ENCODE results near the gene ZNF468. TPM values are rescaled to one million over a fixed set of nuclear protein-coding genes. Genes with fewer than 3 reads are reported as not detected.
"Not testable (repeated sequence)": the region's sequence is repeated elsewhere in the genome, so short reads cannot be mapped to it uniquely, and the experiment has no call there.

The ZNF468 gene
- polyA plus RNA-seq (ENCODE audit: insufficient read length in 4 of 4), result 10 to 100 TPM; 19.7 to 43.0 (median 37.5) TPM

DNA sequence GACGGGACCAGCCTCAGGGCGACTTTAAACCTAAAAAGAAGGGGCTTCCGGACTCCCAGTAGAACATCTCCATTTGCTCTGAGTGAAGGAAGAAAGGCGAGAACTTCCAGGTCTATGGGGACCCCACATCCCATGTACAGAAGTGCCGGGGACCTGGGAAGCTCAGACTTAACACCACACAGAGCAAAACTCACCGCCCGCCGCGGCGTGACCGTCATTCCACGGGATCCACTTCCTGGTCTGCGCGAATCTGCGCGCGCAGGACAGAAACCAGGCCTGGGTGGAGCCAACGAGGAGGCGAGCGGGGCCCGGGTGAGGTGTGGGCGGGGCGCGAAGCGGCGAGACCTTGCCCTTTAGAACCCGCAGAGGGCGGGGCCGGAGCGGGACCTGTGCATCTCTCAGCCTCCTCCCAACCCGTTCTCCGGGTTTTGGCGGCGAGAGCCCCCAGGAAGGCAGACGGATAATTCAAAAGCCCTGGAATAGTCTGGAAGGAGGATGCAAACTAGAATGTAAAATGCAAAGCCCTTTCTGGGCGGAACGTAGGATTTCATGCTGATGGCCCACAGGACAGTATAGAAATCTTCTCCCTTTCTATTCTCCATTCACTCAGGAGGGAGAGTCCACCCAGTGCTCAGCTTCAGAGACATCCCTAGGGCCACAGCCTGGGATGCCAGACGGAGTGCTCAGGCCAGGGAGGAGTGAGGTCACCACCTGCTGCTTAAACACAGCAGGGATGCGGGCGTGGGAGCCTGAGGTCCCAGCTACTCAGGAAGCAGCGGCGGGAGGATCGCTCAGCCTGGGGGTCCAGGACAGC, at the start of gene ZNF468:
ZNF468 (minus strand) TSS at position 242 of the 814 bp plus-strand sequence. CDS start 3,347 bp downstream, outside the sequence.
- peak; percentile 16 to 39 (median 32) for DNase-seq (ENCODE audit: low read depth in 4 of 4, low spot score in 3 of 4)

DNA sequence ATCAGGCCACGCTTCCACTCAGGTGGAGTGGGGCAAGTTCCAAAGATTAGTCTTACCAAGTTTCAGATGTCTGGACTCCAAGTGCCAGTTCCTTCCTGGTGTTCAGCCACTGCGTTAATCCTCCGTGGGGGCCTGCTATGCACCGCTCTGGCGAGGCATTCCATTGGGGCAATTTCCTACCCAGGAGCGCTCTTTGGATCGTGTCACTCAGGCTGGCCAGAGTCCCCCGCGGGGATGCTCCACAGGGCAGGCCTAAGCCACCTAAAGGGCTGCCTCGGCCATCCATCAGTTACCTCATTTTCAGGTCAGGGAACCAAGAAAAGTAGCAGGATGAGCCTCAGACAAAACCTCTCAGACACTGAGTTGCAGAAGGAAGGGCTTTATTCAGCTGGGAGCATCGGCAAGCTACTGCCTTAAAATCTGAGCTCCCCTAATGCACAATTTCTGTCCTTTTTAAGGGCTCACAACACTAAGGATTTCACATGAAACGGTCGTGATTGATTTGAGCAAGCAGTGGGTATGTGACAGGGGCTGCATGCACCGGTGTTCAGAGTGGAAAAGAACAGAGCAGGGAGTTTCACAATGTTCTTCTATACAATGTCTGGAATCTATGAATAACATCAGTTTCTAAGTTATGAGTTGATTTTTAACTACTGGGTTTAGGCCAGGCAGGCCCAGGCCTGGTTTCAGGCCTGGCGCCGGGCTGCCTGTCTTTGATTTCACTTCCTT, 46.8 kb upstream of the ZNF468 start:
- DNase-seq (ENCODE audit: low read depth in 4 of 4, low spot score in 3 of 4), result not testable (repeated sequence)

DNA sequence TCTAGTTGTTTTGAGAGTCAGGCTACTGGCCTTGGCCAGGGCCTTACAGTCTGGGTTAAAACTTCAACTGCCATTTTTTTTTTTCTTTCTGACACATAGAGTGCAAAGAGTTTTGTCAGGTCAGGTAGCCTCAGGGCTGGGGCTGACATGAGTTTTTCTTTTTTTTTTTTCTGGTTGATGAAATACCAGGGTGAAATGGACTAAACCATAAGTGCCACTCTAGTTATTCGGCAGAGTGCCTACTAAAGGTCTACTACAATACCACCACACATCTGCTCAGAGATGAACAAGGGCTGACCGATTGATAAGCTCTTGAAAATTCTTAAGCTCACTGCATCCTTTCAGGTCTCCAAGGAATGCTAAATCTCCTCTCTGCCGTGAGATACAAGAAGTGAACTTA, 44.4 kb upstream of the ZNF468 start:
- DNase-seq (ENCODE audit: low read depth in 4 of 4, low spot score in 3 of 4), result no peak

DNA sequence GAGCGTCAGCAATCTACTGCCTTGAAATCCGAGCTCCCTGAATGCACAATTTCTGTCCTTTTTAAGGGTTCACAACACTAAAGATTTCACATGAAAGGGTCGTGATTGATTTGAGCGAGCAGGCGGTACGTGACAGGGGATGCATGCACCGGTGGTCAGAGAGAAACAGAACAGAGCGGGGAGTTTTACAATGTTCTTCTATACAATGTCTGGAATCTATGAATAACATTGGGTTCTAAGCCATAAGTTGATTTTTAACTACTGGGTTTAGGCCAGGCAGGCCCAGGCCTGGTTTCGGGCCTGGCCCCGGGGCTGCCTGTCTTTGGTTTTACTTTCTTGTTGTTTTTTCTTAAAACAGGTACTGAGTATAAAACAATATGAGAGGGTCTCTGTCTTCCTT, 41.2 kb upstream of the ZNF468 start:
- not testable (repeated sequence) for DNase-seq (ENCODE audit: low read depth in 4 of 4, low spot score in 3 of 4)

DNA sequence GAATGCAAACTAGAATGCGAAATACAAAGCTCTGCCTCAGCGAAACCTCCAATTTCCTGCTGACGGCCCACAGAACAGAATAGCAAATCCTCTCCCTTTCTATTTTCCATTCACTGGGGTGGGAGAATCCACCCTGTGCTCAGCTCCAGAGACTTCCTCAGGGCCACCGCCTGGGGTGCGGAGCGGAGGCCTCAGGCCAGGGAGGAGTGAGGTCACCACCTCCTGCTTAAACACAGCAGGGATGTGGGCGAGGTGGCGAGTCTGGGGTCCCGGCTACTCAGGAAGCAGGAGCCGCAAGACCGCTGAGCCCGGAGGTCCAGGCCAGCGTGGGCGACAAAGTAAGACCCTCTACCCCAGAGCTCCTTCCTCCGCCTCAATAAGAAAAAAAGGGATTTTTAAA, 40.7 kb upstream of the ZNF468 start:
- no peak for DNase-seq (ENCODE audit: low read depth in 4 of 4, low spot score in 3 of 4)

DNA sequence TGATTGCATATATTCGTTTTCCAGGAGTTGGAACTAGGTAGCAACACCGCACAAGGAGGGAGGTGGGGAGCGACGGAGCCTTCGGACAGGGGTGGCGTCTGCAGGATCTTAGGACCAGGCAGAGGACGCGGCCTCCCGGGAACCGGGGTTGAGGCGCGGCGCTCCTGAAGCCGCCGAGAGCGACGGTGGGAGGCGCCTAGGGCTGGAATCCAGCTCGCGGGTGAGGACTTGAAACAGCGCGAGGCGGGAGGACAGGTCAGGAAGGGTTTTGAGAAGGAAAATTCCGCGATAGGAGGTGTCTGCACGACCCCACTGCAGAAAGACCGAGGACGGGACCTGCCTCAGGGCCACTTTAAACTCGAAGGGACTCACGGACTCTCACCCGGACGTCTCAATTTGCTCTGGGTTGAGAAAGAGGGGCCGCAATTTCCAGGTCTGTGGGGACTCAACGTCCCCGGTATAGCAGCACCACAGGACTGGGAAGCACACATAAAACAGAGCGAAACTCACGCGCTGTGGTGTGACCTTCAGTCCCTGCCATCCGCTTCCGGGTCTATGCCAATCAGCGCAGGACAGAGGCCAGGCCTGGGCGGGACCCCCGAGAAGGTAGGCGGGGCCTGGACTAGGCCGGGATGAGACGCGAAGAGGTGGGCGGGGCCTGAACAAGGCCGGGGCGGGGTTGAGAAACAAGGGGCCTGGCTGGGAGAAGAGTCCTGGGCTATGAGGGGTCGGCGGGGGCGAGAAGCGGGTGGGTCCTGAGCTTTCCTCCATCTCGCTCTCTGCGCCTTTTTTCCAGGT, 39.9 kb upstream of the ZNF468 start, which contains the start of gene ZNF320:
ZNF320 (minus strand) TSS at position 498 of the 798 bp plus-strand sequence. CDS start 7,380 bp downstream, outside the sequence.
- peak; percentile 86 to 92 (median 88) for DNase-seq (ENCODE audit: low read depth in 4 of 4, low spot score in 3 of 4)

DNA sequence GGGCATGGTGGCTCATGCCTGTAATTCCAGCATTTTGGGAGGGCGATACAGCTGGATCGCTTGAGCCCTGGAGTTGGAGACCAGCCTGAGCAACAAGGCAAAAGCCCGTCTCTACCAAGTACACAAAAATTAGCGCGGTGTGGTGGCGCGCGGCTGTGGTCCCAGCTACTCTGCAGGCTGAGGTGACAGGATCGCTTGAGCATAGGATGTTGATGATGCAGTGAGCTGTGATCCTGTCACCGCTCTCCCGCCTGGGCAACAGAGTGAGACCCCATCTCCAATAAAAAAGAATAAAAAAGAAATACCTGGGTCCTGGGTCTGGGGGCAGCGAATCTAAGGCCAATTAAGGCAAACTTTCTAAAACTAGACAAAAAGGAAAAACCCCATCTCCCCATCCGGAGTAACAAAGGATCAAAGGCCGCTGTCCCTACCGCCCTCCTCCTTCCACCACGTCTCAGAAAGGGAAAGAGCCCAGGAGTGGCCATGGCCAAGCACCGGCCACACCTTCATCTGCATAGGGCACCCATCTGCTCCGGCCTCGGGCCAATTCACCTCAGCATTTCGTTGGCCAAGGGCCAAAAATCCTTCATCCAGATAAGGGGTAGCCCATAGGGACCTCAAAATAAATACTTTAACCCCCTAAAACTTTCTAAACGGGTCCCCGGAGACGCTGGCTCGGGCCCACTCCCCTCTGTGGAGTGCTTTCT, 39.2 kb upstream of the ZNF468 start:
- DNase-seq (ENCODE audit: low read depth in 4 of 4, low spot score in 3 of 4), result peak in 1 of 4 donors; percentile 21

DNA sequence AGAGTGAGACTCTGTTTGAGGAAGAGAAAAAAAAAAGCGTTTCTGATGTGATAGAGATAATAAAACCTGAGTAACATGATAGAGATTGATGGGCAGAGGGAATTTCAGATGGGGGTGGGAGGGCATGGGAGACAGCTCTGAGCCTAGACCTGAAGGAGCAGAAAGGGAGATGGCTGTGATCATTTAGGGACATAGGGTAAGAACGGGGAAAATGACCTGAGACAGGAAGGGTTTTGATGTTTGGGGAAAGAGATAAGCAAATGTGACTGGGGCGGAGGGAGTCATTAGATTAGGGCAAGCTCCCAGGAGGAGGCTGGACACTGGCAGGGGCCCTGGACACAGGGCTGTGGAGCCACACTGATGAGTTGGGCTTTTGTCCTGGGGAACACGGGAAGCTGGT, 33.9 kb upstream of the ZNF468 start:
- no peak for DNase-seq (ENCODE audit: low read depth in 4 of 4, low spot score in 3 of 4)

DNA sequence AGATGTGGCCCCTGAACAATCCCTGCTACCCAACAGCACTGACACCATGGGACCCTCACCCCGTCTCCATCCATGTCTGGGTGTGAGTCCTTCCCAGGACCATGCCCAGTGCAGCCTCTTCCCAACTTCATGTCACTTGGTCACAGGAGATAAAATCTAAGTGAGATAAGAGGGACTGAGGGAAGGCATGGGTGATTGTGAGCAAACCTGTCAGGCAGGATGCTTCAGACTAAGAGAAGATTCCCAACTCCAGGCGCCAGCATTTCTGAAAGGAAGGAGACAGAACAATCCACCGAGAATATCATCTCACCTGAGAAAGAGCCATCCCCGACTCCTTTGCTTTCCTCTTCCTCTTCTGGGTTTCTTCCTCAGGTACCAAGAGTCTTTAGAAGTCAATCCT, 32.5 kb upstream of the ZNF468 start:
- DNase-seq (ENCODE audit: low read depth in 4 of 4, low spot score in 3 of 4), result no peak

DNA sequence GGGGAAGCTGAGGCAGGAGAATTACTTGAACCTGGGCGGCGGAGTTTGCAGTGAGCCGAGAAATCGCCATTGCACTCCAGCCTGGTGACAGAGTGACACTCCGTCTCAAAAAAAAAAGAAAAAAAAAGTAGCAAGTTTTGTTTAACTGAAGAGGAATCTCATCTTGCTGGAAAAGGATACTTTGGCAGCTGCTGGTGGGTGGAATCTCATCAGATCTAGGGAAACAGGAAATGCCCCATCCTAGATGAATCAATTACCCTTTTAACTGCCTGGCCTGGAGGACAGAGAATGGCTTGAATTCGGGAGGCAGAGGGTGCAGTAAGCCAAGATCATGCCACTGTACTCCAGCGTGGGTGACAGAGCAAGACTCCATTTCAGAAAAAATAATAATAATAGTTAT, 31.7 kb upstream of the ZNF468 start:
- no peak for DNase-seq (ENCODE audit: low read depth in 4 of 4, low spot score in 3 of 4)

DNA sequence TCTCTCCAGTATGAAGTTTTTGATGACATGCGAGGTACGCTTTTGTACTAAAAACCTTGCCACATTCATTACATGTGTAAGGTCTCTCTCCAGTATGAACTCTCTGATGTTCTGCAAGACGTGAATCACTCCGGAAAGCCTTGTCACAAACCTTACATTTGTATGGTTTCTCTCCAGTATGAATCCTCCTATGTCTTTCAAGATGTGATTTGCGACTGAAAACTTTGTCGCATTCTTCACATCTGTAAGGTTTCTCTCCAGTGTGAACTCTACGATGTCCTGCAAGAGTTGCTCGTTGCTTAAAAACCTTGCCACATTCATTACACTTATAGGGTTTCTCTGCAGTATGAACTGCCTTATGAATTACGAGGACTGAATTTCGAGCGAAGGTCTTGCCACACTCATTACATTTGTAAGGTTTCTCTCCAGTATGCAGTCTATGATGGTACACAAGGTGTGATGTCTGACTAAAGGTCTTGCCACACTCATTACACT, 23.5 kb upstream of the ZNF468 start:
- DNase-seq (ENCODE audit: low read depth in 4 of 4, low spot score in 3 of 4), result no peak

DNA sequence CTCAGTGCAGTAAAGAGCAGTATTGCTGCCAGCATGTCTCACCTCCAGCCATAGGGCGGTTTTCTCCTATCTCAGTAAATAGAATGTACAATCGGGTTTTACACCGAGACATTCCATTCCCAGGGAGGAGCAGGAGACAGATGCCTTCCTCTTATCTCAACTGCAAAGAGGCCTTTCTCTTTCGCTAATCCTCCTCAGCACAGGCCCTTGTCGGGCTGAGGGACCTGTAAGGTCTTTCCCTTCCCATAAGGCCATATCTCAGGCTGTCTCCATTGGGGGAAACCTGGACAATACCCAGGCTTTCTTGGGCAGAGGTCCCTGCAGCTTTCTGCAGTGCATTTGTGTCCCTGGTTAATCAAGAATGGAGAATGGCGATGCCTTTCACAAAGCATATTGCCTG, 15.6 kb upstream of the ZNF468 start:
- DNase-seq (ENCODE audit: low read depth in 4 of 4, low spot score in 3 of 4), result not testable (repeated sequence)

DNA sequence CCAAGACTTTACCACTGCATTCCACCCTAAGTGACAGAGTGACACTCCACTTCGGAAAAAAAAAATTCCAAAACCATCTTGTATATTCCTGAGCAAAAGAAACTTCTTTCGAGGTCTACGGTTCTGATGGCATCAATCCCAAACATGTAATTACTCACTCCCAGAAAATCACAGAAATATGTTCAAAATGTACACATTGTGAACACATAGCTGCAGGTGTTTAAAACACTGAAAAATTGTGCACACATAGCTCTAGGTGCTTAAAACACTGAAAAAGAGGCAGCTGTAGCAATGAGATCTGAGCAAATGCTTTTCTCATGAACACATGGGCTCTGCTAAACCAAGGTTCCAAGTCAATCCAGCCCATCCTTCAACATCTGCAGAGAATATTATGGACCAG, 14.0 kb upstream of the ZNF468 start:
- no peak for DNase-seq (ENCODE audit: low read depth in 4 of 4, low spot score in 3 of 4)

DNA sequence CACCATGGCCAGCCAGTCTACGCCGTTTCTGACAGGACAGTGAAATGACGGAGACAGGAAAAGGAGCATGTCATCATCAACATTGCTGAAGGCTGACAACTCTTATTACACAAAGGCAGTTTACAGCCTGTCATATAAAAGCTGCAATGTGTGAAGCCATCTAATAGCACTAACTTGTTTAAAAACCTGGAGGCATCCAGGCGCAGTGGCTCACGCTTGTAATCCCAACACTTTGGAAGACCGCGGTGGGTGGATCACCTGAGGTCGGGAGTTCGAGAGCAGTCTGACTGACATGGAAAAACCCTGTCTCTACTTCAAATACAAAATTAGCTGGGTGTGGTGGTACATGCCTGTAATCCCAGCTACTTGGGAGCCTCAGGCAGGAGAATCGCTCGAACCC, 10.6 kb upstream of the ZNF468 start:
- DNase-seq (ENCODE audit: low read depth in 4 of 4, low spot score in 3 of 4), result not testable (repeated sequence)

DNA sequence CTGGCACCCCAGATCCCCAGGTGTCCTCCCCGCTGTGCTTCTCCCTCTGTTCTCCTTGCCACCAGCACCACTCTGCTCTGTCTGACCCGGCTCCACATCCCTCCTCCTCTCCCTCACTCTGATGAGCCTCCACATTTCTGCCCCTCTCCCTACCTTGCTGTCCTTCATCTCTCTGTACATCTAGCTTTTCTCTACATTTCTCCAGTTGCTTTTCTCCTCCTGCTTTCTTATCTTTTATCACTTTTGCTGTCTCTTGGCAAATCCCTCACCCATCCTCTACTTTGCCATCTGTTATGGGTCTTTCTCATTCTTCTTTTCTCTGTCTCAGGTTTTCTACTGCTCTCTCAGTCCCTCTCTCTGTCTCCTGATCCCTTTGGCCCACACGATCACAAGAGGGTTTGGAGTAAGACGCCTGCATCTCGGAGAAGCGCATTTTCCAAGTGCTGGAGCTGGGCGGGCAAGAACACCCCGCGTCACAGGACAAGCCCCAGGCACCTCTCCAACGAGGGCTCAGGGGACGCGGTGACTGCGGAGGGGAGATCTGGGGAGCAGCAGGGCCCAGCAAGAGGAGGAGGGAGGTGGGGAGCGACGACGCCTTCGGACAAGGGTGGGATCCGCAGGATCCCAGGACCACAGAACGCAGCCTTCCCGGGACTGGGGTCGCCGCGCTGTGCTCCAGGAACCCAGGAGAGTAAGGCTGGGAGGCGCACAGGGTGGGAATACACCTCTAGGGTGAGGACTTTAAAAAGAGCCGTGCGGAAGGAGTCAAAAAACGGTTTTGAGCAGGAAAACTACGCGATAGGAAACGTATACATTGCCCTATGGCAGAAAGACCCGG, 660 bp downstream of the ZNF468 start:
- DNase-seq (ENCODE audit: low read depth in 4 of 4, low spot score in 3 of 4), result not testable (repeated sequence)

DNA sequence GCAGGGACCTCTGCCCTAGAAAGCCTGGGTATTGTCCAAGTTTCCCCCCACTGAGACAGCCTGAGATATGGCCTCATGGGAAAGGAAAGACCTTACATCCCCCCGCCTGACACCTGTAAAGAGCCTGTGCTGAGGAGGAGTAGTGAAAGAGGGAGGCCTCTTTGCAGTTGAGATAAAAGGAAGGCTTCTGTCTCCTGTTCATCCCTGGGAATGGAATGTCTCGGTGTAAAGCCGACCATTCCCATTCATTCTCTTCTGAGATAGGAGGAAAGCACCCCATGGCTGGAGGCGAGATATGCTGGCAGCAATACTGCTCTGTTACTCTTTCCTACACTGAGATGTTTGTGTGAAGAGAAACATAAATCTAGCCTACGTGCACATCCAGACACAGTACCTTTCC, 10.1 kb downstream of the ZNF468 start:
- DNase-seq (ENCODE audit: low read depth in 4 of 4, low spot score in 3 of 4), result not testable (repeated sequence)

DNA sequence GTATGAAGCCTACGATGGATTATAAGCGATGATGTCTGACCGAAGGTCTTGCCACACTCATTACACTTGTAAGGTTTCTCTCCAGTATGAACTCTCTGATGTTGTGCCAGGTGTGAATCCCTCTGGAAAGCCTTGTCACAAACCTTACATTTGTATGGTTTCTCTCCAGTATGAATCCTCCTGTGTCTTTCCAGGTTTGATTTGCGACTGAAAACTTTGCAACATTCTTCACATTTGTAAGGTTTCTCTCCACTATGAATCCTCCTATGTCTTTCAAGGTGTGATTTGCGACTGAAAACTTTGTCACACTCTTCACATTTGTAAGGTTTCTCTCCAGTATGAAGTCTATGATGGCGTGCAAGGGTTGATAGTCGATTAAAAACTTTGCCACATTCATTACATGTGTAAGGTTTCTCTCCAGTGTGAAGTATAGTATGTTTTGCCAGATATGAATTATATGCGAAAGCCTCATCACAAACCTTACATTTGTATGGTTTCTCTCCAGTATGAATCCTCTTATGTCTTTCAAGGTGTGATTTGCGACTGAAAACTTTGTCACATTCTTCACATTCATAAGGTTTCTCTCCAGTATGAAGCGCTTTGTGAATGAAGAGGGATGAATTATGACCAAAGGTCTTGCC, 16.5 kb downstream of the ZNF468 start:
- not testable (repeated sequence) for DNase-seq (ENCODE audit: low read depth in 4 of 4, low spot score in 3 of 4)

DNA sequence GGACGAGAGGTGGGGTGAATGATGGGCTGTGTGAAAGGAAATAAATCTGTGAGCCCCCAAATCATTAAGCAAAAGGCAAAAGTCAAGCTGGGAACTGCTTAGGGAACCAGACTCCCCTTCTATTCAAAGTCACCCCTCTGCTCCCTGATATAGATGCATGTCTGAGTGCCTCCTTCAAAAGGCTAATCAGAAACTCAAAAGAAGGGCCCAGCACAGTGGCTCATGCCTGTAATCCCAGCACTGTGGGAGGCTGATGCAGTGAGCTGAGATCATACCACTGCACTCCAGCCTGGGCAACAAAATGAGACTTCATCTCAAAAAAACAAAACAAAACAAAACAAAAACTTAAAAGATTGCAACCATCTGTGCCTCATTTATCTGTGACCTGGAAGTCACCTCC, 23.1 kb downstream of the ZNF468 start:
- DNase-seq (ENCODE audit: low read depth in 4 of 4, low spot score in 3 of 4), result not testable (repeated sequence)

DNA sequence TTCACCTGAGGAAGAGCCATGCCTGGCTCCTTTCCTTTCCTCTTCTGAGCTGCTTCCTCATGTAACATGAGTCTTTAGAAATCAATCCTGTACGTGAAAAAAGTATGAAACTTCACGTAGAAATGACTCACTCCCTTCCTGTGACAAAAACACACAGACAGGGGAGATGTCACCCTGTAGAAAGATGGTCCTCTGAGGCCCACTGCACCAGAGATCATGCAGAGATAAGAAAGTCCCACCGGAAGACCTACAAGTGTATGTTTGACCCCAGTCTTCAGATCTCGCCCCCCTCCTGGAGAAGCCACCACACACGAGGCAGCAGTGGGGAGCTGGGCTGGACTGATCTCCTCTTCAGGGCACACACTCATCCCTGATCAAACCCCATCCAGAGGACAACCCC, 23.9 kb downstream of the ZNF468 start:
- not testable (repeated sequence) for DNase-seq (ENCODE audit: low read depth in 4 of 4, low spot score in 3 of 4)
